ENCODE data around the gene XRCC5. TPM values are rescaled to one million over a fixed set of nuclear protein-coding genes. Genes with fewer than 3 reads are reported as not detected.
A peak's percentile ranks its signal among the peaks of the same experiment; 100 is the strongest.

Gene XRCC5
- total RNA-seq, 1 donor from 2014 or later, result 360 TPM

DNA sequence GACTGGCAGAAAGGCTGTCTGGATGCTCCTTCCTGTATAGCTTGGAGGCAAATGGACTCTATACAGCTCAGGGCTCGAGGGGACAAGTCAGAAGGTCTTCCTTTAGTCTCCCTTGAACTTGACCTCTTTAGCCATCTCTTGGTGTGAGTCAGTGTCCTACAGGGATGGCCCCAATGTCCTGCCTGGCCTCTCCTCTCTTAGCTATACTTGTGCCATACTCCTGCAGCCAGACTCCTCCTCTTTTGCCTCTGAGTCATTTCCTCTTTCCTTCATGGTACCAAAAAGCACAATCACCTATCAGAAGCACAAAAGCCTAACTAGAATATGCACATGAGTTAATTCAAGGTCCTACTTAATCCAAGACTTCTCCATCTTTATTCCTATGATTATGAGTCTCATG is 112.7 kb downstream of the XRCC5 start:
- DNase-seq (ENCODE audit: low read depth), result no peak
- no peak overlapping the region for H3K4me3 ChIP-seq (ENCODE audit: low read depth, low read length)
- TF ChIP-seq, protein P1, sequence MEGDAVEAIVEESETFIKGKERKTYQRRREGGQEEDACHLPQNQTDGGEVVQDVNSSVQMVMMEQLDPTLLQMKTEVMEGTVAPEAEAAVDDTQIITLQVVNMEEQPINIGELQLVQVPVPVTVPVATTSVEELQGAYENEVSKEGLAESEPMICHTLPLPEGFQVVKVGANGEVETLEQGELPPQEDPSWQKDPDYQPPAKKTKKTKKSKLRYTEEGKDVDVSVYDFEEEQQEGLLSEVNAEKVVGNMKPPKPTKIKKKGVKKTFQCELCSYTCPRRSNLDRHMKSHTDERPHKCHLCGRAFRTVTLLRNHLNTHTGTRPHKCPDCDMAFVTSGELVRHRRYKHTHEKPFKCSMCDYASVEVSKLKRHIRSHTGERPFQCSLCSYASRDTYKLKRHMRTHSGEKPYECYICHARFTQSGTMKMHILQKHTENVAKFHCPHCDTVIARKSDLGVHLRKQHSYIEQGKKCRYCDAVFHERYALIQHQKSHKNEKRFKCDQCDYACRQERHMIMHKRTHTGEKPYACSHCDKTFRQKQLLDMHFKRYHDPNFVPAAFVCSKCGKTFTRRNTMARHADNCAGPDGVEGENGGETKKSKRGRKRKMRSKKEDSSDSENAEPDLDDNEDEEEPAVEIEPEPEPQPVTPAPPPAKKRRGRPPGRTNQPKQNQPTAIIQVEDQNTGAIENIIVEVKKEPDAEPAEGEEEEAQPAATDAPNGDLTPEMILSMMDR (conservative IDR thresholded peaks at IDR 0.05; ENCODE audit: low read depth, low read length), result no peak

DNA sequence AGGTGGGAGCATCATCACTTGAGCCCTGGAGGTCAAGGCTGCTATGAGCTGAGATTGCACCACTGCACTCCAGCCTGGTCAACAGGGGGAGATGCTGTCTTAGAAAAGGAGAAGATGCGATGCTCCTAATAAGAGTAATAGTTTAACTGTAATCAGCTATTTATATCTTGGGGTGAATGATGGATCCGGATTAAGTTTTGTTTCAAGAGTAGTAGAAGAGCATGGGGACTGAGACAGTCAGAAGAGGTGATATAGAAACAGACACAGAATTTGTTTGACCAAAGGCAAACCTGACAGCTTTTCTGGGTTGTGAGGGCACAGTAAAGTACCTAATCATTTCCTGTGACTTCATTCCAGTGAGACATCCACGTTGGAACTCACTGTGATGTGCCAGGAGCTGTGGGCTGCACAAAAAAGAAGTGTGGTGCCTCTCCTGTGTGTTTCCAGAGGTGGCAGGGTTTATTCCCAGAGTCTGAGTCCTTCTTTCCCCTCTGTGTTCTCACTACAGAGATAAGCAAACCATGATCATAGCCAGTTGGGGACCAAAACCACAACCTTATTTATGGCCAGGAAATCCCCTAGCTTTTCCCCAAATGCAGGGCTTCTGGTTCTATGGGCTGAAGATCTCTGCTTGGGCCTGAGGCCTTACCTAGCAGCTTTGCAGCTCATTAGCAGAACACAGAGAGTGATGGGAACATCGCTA is 113.7 kb downstream of the XRCC5 start:
- DNase-seq (ENCODE audit: low read depth), result no peak

DNA sequence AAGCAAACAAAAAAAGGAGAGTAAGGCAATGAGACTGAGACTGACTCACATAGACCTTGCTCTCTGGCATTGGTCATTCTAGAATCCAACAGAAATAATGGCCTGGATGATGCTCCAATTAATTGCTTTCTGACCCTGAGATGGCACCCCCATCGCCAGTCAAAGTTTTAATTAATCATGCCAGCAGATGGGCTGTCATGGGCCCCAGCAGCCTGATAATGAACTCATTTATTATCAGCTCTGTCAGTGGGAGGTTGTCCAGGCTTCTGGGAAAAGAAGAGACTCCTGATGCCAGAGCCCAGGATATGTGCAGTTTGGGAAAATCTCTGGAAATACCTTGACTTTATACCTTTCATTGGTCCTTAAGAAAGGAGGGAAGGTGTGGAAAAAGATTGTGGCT is 115.2 kb downstream of the XRCC5 start:
- TF ChIP-seq, protein P1 (conservative IDR thresholded peaks at IDR 0.05; ENCODE audit: low read depth, low read length), result no peak
- no peak overlapping the region for H3K4me3 ChIP-seq (ENCODE audit: low read depth, low read length)
- DNase-seq (ENCODE audit: low read depth), result no peak

More for the DNA sequence above, 113.7 kb downstream of the XRCC5 start:
- no peak overlapping the region for H3K4me3 ChIP-seq (ENCODE audit: low read depth, low read length)
- TF ChIP-seq, protein P1 (conservative IDR thresholded peaks at IDR 0.05; ENCODE audit: low read depth, low read length), result peak; percentile 56

DNA sequence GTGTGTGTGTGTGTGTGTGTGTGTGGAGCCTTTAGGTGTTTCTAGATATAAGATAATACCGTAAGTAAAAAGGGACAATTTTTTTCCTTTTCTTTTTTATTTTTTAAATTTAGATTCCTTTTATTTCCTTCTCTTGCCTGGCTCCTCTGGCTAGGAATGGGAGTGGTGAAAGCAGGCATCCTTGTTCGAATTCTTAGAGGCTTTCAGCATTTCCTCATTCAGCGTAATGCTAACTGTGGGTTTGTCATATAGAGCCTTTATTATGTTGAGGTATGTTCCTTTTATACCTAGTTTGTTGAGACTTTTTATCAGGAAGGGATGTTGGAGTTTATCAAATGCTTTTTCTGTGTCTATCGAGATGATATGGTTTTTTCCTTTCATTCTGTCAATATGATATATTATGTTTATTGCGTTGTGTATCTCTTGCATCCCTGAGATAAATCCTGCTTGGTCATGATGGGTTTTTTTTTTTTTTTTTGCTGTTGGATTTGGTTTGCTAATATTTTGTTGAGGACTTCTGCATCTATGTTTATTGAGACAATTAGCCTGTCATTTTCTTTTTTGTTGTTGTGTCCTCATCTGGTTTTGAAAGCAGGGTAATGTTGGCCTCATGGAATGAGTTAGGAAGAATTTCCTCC is 120.2 kb downstream of the XRCC5 start:
- TF ChIP-seq, protein P1 (conservative IDR thresholded peaks at IDR 0.05; ENCODE audit: low read depth, low read length), result no peak
- no peak for DNase-seq (ENCODE audit: low read depth)
- H3K4me3 ChIP-seq (ENCODE audit: low read depth, low read length), result no peak overlapping the region

DNA sequence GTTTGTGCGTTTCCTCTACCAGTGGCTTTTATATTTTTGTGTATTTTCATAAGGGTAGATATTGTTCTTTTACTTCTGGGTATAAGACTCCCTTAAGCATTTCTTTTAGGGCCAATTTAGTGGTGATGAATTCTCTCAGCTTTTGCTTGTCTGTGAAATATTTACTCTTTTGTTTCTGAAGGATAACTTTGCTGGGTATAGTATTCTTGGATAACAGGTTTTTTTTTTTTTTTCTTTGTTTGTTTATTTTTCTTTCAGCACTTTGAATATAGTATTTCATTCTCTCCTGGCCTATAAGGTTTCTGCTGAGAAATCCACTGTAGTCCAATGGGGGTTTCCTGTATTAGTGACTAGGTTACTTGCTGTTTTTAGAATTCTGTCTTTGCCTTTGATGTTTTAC is 122.7 kb downstream of the XRCC5 start:
- DNase-seq (ENCODE audit: low read depth), result no peak
- no peak overlapping the region for H3K4me3 ChIP-seq (ENCODE audit: low read depth, low read length)
- TF ChIP-seq, protein P1 (conservative IDR thresholded peaks at IDR 0.05; ENCODE audit: low read depth, low read length), result no peak

DNA sequence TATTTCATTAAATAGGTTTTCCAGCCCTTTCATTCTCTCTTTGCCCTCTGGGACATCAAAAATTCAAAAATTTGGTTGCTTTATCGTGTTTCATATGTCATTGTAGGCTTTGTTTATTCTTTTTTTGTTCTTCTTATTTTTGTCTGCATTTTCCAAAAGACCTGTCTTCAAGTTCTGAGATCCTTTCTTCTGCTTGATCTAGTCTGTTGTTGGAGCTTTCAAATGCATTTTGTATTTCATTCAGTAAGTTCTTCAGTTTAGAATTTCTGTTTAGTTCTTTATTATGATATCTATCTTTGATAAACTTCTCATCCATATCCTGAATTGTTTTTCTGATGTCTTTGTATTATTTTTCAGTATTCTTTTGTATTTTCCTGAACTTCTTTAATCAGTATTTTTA is 123.6 kb downstream of the XRCC5 start:
- no peak overlapping the region for H3K4me3 ChIP-seq (ENCODE audit: low read depth, low read length)
- TF ChIP-seq, protein P1 (conservative IDR thresholded peaks at IDR 0.05; ENCODE audit: low read depth, low read length), result no peak
- no peak for DNase-seq (ENCODE audit: low read depth)
